ENCODE data around the gene BEST2.
"Not testable (repeated sequence)": the region's sequence is repeated elsewhere in the genome, so short reads cannot be mapped to it uniquely, and the experiment has no call there.

BEST2 gene

GRCh38 chr19:12751635-12752034 lies at the start of gene BEST2:
Gene BEST2 (plus strand): TSS chr19:12751791. CDS start chr19:12752593, 802 bp downstream.
- DNase-seq: no peak

DNA sequence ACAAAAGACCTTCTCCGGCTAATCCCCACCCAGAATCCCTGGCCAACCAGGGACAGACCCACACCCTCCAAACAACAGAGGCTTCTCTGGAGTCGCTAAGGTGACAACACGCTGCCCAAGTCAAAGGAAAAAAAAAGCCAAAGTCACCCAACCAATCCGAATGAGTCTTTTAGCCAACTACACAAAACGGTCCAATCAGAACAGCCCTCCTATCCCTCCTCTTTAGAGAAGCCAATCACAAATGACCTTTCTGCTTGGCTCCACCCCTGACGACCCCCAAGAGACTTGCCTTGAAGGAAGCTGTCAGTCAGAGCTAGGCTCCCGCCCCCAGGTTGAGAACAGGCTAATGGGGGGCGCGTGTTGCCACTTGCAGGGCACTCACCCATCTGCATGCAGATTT lies 48.5 kb upstream of the BEST2 start:
- no peak for DNase-seq

DNA sequence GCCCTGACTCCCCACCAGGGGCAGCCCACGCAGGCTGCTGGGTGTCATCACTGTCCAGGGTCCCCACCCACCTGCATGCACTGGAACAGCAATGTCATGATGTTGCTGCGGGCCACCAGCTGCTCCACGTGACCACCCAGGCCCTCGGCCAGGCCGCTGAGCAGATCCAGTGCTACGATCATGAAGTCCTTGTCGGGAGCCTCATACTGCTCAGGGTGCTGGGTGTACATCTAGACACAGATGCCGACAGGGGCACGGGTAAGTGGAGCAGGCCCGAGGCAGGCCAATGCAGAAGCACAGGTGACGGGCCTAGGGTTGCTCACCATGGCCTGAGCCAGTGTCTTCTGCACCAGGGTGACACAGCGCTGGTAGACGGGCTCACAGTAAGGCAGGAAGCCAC lies 46.4 kb upstream of the BEST2 start:
- no peak for DNase-seq

DNA sequence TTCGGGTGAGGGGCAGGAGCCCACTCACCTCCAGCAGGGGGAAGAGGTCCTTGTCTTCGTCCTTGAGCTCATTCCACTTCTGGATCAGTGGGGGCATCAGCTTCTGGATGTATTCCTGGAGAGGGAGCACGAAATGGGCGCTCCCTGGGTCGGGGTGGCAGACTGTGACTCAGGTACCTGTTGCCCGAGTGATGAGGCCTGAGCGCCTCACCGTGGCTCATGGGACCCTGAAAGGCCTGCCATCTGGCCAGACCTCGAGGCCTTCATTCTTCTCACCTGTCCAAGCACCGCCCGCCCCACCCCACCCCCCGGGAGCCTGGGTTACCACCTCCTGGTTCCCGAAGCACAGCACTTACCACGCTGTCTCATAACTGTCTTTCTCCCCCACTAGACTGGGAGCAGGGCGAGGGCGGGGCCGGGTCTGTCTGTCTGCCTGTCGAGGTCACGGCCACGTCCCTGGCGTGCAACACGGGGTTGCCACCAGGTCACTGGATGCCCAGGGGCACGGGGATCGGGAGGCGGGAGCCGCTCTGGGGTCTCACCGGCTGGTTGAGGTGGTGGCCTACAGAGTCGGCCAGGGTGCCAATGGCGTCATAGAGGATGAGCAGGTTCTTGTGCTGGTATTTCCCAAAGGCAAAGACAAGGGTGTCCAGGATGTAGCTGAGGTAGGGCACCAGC lies 45.8 kb upstream of the BEST2 start:
- DNase-seq: no peak

GRCh38 chr19:12706332-12706718 lies 45.3 kb upstream of the BEST2 start:
- DNase-seq: no peak

GRCh38 chr19:12708641-12709040 lies 43.0 kb upstream of the BEST2 start:
- DNase-seq: no peak

GRCh38 chr19:12711187-12711586 lies 40.4 kb upstream of the BEST2 start:
- DNase-seq: no peak

- DNase-seq: not testable (repeated sequence)
Measured at GRCh38 chr19:12712077-12712476, 39.5 kb upstream of the BEST2 start.

DNA sequence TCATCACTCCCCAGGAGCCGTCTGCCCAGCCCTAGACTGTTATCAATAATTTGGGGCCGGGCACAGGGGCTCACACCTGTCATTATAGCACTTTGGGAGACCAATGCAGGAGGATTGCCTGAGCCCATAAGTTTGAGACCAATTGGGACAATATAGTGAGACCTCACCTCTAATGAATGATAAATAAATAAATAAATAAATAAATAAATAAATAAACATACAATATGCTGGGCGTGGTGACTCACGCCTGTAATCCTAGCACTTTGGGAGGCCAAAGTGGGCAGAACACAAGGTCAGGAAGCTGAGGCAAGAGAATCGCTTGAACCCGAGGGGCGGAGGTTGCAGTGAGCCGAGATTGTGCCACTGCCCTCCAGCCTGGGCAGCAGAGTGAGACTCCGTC lies 38.3 kb upstream of the BEST2 start:
- DNase-seq: not testable (repeated sequence)

GRCh38 chr19:12715102-12715501 lies 36.5 kb upstream of the BEST2 start:
- DNase-seq: no peak

DNA sequence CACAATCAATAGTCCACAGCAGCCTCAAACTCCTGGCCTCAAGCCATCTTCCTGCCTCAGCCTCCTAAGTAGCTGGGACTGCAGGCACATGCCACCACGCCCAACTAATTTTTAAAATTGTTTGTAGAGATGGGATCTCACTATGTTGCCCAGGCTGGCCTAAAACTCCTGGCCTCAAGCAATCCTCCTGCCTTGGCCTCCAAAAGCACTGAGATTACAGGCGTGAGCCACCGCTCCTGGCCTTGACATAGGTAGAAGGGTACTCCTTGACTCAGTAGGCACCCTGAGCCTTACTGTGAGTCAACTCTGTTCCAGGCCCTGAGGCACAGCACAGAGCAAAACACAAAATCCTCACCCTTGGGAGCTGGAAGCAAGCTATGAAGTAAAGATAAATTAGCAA lies 35.7 kb upstream of the BEST2 start:
- no peak for DNase-seq

GRCh38 chr19:12720296-12720695 lies 31.3 kb upstream of the BEST2 start:
- no peak for DNase-seq

GRCh38 chr19:12720851-12721655 lies 30.5 kb upstream of the BEST2 start:
- peak; percentile 33 for DNase-seq

GRCh38 chr19:12721656-12722565 lies 29.7 kb upstream of the BEST2 start:
- peak; percentile 59 for DNase-seq

DNA sequence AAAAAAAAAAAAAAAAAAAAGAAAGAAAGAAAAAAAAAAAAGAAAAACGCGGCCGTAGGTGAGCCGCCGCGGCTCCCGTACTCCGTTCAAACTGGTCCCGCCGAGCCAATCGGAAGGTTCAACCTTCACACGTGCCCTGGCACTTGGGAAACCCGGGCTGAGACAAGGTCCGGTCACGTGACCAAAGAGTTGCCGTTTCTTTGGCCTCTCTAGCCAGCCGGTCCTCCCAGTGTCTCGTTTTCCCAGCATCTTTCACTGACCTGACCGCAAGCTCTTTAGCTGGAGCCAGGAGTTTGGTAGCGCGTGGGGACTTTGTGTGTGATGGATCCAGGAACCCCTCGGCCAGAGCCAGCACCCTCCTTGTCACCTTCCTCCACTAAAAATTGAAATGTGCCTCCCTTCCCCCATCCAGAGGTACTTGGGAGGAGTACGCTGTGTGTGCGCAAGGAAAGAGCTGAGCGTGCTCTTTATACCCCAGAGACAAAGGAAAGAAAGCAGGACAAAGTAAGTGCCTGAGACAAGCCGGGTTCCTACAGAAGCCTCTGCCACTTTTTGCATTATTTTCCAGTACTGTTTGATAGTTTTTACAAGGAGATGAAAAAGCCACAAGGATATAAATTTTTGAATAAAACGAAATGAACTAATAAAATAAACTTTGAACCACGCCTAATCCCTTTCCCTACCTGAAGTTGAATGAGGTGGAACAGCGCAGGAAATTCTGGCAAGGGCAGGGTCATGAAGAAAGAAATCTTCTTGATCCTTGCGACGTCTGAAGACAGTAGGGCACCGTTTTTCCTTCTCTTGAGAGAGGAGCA lies 28.8 kb upstream of the BEST2 start:
- peak; percentile 95 for DNase-seq

- DNase-seq: no peak
Measured at GRCh38 chr19:12723381-12723640, 28.3 kb upstream of the BEST2 start.

GRCh38 chr19:12723641-12724426 lies 27.8 kb upstream of the BEST2 start, which contains the start of gene TNPO2:
Gene TNPO2 (minus strand): TSS chr19:12723932. CDS start chr19:12720977, 2,955 bp downstream.
- DNase-seq: peak; percentile 75

GRCh38 chr19:12725612-12726011 lies 26.0 kb upstream of the BEST2 start:
- not testable (repeated sequence) for DNase-seq

- no peak for DNase-seq
Measured at GRCh38 chr19:12726988-12727316, 24.6 kb upstream of the BEST2 start.

- no peak for DNase-seq
Measured at GRCh38 chr19:12727745-12728433, 23.7 kb upstream of the BEST2 start.

GRCh38 chr19:12730064-12730463 lies 21.5 kb upstream of the BEST2 start:
- no peak for DNase-seq
